GM12878 (cell line): ENCODE results near the gene PCBP1.
"Not testable (repeated sequence)": the region's sequence is repeated elsewhere in the genome, so short reads cannot be mapped to it uniquely, and the experiment has no call there.

ENCODE experiments used
- CTCF ChIP-seq, 3 experiments: IDR thresholded peaks in 2 of 3; conservative IDR thresholded peaks in 1 of 3; 2 replicates each; pipeline ENCODE4 v1.5.1; 2011; ENCODE audit warnings: low read depth in 3 of 3, low read length in 3 of 3, mild to moderate bottlenecking in 3 of 3, control low read depth in 2 of 3, moderate library complexity in 2 of 3, inconsistent platforms in 1 of 3, mixed read lengths in 1 of 3; ENCODE audit not compliant: control insufficient read depth in 2 of 3, insufficient read depth in 1 of 3; ENCODE audit errors: extremely low read depth in 1 of 3
- E2F4 ChIP-seq: IDR thresholded peaks from 2 replicates; pipeline ENCODE4 v1.6.1; 2012; ENCODE audit warnings: low read depth, low read length, improper control_type of control experiment
- EP300 ChIP-seq, 2 experiments: fragments of 150-350 bp in 1 of 2; IDR thresholded peaks; 2 replicates each; pipeline ENCODE4 v1.6.1; 2011 to 2012; ENCODE audit warnings: low read depth in 2 of 2, low read length in 2 of 2, borderline replicate concordance in 1 of 2, improper control_type of control experiment in 1 of 2, inconsistent platforms in 1 of 2; ENCODE audit not compliant: control insufficient read depth in 1 of 2
- POLR2A ChIP-seq: IDR thresholded peaks from 2 replicates; pipeline ENCODE4 v1.6.1; 2011; ENCODE audit warnings: low read depth, mild to moderate bottlenecking, low read length
- RELA ChIP-seq: fragments of 450-650 bp; IDR thresholded peaks from 2 replicates; pipeline ENCODE4 v1.8.0; 2014; ENCODE audit warnings: borderline replicate concordance; ENCODE audit not compliant: partially characterized antibody
- SUZ12 ChIP-seq: fragments of 200-600 bp; sonication (generic); IDR thresholded peaks from one replicate; pipeline ENCODE4 v1.6.1; 2018; ENCODE audit warnings: antibody characterized with exemption, mild to moderate bottlenecking; ENCODE audit not compliant: unreplicated experiment
- ZNF384 ChIP-seq: IDR thresholded peaks from 2 replicates; pipeline ENCODE4 v1.6.1; 2012; ENCODE audit warnings: low read depth, mild to moderate bottlenecking, low read length, improper control_type of control experiment, borderline replicate concordance

- not testable (repeated sequence) for TF ChIP-seq POLR2A; SUZ12; CTCF (IDR thresholded peaks at IDR 0.05 in 2 of 3, conservative IDR thresholded peaks at IDR 0.05 in 1 of 3; ENCODE audit: control insufficient read depth in 2 of 3, extremely low read depth in 1 of 3, insufficient read depth in 1 of 3, low read depth in 3 of 3, low read length in 3 of 3); EP300 (IDR thresholded peaks at IDR 0.05; ENCODE audit: borderline replicate concordance in 1 of 2, control insufficient read depth in 1 of 2, low read depth in 2 of 2, low read length in 2 of 2); ZNF384; E2F4; RELA
These were observed 32.0 kb upstream of the PCBP1 start for GRCh38 chr2:70055259-70055658.
